Retinal pigment epithelial cell (primary cell): ENCODE data around the gene ZNF254.

ENCODE experiments used
- DNase-seq: peaks from one replicate; pipeline ENCODE4 v3.0.0-alpha.2; 2010; ENCODE audit warnings: low read depth
- H3K4me3 ChIP-seq: 2 replicates; pipeline ENCODE4 v1.5.1; 2011; ENCODE audit warnings: mild to moderate bottlenecking, low read length, control low read depth, moderate library complexity
- CTCF ChIP-seq: conservative IDR thresholded peaks from 2 replicates; pipeline ENCODE4 v1.5.1; 2011; ENCODE audit warnings: low read depth, low read length, control low read depth, inconsistent platforms

Gene ZNF254

DNA sequence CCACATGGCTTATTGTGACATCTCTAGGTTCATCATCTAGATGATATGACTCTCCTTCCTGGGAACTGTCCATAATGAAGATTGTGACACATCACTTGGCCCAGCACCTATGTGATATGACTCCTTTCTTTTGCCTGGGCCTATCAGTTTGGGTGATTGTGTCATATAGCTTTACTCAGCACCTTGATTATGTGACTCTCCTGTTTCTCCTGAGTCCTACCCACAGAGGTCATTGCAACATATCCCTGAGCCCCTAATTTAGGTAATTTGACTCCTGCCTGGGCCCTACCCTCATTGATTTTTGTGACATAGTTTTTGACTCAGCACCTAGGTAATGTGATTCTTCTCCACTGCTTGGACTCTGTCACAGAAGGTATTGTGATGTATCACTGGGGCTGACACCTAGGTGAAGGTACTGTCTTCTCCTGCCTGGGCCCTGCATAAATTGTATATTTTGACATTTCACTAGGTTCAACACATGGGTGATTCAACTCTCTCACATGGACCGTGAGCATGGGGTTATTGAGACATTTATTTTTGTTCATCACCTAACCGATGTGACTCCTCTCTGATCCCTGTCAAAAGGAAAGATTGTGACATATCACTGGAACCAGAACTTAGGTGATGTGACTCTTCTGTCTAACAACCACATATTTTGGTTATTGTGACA is 26.2 kb upstream of the ZNF254 start:
- no peak for TF ChIP-seq CTCF
- no peak for DNase-seq
- no peak overlapping the region for H3K4me3 ChIP-seq

- TF ChIP-seq CTCF, result no peak
- DNase-seq, result no peak
- H3K4me3 ChIP-seq, result no peak overlapping the region
Observed at GRCh38 chr19:24062190-24062589, 24.8 kb upstream of the ZNF254 start.

DNA sequence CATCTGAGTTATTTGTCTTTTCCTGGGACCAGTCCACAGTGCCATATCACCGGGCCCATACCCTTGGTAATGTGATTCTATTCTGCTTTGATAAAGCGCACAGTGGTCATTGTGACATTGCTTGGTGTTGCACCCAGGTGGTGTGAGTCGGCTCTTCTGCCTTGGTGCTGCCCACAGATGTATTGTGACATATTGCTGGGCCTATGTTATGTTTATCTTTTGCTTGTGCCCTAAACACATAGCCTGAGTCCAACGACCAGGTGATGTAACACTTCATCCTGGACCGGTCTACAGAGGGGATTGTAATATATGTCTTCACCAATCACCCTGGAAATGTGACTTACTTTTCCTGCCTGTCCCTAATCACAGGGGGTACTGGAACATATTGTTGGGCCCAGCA is 23.7 kb upstream of the ZNF254 start:
- no peak for TF ChIP-seq CTCF
- no peak for DNase-seq
- H3K4me3 ChIP-seq, result no peak overlapping the region

DNA sequence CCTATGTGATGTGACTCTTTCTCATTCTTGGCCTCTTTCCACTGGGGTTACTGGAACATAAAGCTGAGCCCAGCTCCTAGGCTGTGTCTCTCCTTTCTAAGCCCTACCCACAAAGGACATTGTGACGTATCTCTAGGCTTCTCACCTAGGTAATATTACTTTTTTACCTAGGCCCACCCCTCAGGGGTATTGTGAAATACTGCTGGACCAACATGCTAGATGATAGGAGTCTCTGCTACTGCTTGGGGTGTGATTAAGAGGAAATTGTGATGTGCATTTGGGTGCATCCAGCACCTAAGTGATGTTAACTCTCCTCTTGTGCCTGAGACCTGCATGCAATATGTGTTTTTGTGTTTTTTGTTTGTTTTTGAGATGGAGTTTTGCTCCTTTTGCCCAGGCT is 22.8 kb upstream of the ZNF254 start:
- no peak for TF ChIP-seq CTCF
- no peak overlapping the region for H3K4me3 ChIP-seq
- no peak for DNase-seq

DNA sequence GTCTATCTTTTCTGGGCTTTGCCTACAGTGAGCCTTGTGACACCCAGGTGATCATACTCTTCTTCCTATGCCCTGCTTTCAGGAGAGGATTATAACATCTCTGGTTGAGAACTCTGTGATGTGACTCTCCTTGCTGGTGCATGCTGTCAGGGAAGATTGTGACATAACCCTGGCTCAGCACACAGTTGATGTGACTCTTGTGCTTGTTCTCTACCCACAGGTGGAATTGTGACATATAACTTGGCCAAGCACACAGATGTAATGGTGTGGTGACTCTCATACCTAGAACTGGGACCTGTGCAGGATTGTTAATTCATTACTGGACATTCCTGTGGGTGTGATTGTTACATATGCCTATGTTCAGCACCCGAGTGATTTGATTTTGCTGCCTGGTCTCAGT is 21.7 kb upstream of the ZNF254 start:
- no peak overlapping the region for H3K4me3 ChIP-seq
- no peak for DNase-seq
- TF ChIP-seq CTCF, result no peak

DNA sequence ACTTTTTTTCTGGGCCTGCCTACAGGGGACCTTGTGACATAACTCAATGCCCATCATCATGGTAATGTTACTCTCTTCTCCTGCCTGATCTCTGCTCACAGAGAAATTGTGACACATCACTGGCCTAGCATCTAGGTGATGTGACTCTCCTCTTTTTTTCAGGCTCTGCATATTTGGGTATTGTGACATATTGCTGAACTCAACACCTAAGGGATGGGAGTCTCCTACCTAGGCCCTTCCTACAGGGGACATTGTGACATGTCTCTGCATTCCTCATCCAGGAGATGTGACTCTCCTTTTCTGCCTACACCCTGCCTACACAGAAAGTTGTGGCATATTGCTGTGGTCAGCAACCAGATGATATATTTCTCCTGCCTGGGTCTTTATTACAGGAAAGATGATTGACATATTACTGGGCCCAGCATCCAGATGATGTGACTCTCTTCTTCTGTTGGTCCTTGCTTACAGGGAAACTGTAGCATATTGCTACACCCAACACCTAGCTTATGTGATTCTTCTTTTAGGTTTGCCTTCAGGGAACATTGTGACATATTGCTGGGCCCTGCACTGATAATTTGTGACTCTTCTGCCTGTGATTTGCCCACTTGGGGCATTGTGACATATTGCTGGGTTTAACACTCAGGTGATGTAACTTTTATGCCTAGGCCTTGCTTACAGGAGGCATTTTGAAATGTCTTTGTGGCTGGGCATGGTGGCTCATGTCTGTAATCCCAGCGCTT is 21.0 kb upstream of the ZNF254 start:
- H3K4me3 ChIP-seq, result no peak overlapping the region
- no peak for DNase-seq
- no peak for TF ChIP-seq CTCF

- no peak for DNase-seq
- TF ChIP-seq CTCF, result no peak
- H3K4me3 ChIP-seq, result no peak overlapping the region
Observed at GRCh38 chr19:24069905-24070657, 16.9 kb upstream of the ZNF254 start.
